Mesothelial cell of epicardium (in vitro differentiated cells): ENCODE results near the gene TMEM87A. TPM values are rescaled to one million over a fixed set of nuclear protein-coding genes. Genes with fewer than 3 reads are reported as not detected.
"Not testable (repeated sequence)": the region's sequence is repeated elsewhere in the genome, so short reads cannot be mapped to it uniquely, and the experiment has no call there.

Source experiments
- DNase-seq, 2 experiments: peaks; one replicate each; pipeline ENCODE4 v3.0.0; 2021; ENCODE audit warnings: low spot score in 2 of 2; ENCODE audit not compliant: unreplicated experiment in 2 of 2
- H3K27ac Mint-ChIP-seq: 2 replicates; pipeline ENCODE4 v1.8.0; 2021; ENCODE audit warnings: mixed read lengths
- H3K27me3 Mint-ChIP-seq: 2 replicates; pipeline ENCODE4 v1.8.0; 2021; ENCODE audit warnings: low read depth, mixed read lengths
- H3K36me3 Mint-ChIP-seq: 2 replicates; pipeline ENCODE4 v1.8.0; 2021; ENCODE audit warnings: mixed read lengths
- H3K4me1 Mint-ChIP-seq: 2 replicates; pipeline ENCODE4 v1.8.0; 2021; ENCODE audit warnings: mixed read lengths
- H3K4me3 Mint-ChIP-seq: 2 replicates; pipeline ENCODE4 v1.8.0; 2021; ENCODE audit warnings: mild to moderate bottlenecking, moderate library complexity, mixed read lengths
- H3K9me3 Mint-ChIP-seq: 2 replicates; pipeline ENCODE4 v1.8.0; 2021; ENCODE audit warnings: mixed read lengths
- total RNA-seq: library from RNA; stranded (reverse); gene quantifications from 3 replicates; pipeline ENCODE4 v1.2.1, GENCODE V29; 2021
- TF ChIP-seq, protein P1 (sequence below): fragments of 200-600 bp; sonication (generic); IDR thresholded peaks from one replicate; pipeline ENCODE4 v1.5.0; 2021; ENCODE audit warnings: antibody characterized with exemption; ENCODE audit not compliant: unreplicated experiment

Gene TMEM87A
- total RNA-seq, 1 donor from 2014 or later, result 56.1 TPM

DNA sequence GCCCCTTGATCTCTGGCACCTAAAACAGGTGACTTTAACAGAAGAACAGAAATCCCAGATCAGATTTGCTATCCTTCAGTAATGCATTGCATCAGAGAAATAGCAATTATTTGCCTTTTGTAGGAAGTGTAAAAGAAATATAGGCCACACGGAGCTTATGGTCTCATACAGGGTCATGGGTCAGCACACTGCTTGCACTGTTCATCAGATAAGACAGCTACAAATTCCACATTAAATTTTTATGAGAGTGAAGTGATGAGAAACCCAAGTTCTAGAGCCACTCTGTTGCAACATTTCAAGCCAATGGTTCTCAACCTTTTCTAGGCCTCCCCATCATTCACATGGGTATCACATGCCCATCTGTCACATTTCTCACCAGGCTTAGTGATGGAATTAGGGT lies 33.4 kb upstream of the TMEM87A start:
- H3K27ac Mint-ChIP-seq, result no peak overlapping the region
- DNase-seq, result no peak
- TF ChIP-seq, protein P1, sequence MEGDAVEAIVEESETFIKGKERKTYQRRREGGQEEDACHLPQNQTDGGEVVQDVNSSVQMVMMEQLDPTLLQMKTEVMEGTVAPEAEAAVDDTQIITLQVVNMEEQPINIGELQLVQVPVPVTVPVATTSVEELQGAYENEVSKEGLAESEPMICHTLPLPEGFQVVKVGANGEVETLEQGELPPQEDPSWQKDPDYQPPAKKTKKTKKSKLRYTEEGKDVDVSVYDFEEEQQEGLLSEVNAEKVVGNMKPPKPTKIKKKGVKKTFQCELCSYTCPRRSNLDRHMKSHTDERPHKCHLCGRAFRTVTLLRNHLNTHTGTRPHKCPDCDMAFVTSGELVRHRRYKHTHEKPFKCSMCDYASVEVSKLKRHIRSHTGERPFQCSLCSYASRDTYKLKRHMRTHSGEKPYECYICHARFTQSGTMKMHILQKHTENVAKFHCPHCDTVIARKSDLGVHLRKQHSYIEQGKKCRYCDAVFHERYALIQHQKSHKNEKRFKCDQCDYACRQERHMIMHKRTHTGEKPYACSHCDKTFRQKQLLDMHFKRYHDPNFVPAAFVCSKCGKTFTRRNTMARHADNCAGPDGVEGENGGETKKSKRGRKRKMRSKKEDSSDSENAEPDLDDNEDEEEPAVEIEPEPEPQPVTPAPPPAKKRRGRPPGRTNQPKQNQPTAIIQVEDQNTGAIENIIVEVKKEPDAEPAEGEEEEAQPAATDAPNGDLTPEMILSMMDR, result no peak
- no peaks in the 10 kb centered on the region for H3K27me3 Mint-ChIP-seq
- H3K4me1 Mint-ChIP-seq, result no peaks in the 10 kb centered on the region
- H3K4me3 Mint-ChIP-seq, result no peak overlapping the region
- peaks cover 38% of the 10 kb centered on the region for H3K36me3 Mint-ChIP-seq
- H3K9me3 Mint-ChIP-seq, result peaks cover 32% of the 10 kb centered on the region

DNA sequence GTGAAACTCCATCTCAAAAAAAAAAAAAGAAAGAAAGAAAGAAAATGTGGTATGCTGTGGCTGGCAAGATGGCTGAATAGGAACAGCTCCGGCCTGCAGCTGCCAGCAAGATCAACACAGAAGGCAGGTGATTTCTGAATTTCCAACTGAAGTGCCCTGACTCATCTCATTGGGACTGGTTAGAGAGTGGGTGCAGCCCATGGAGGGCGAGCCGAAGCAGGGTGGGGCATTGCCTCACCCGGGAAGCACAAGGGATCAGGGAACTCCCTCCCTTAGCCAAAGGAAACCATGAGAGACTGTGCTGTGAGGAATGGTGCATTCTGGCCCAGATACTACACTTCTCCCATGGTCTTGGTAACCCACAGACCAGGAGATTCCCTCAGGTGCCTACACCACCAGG lies 27.8 kb upstream of the TMEM87A start:
- not testable (repeated sequence) for H3K27ac Mint-ChIP-seq
- H3K9me3 Mint-ChIP-seq, result peaks cover 50% of the 10 kb centered on the region

DNA sequence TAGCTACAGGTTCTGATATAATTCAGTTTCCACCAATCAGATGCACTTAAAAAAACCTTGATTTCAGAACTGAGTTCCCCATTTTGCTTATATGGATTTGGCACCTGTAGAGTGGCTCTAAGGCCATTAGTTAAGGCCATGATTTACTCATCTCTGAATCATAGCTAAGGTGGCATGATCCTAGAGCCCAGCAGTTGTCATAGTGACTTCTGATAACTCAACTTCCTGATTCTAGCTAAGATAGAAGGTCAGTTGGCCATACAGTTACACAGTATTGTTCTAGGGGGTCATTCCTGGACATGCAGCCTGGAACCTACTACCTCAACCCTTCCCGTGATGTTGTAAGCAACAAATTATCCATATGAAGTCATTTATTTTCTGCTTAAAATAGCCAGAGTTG lies 15.9 kb upstream of the TMEM87A start:
- Mint-ChIP-seq H3K4me3 (no peak overlapping the region), H3K4me1 (no peaks in the 10 kb centered on the region)

More for the DNA sequence above, 27.8 kb upstream of the TMEM87A start:
- H3K4me3 Mint-ChIP-seq, DNase-seq, H3K4me1 Mint-ChIP-seq, H3K27me3 Mint-ChIP-seq: not testable (repeated sequence)
- H3K36me3 Mint-ChIP-seq, result peaks cover 42% of the 10 kb centered on the region

DNA sequence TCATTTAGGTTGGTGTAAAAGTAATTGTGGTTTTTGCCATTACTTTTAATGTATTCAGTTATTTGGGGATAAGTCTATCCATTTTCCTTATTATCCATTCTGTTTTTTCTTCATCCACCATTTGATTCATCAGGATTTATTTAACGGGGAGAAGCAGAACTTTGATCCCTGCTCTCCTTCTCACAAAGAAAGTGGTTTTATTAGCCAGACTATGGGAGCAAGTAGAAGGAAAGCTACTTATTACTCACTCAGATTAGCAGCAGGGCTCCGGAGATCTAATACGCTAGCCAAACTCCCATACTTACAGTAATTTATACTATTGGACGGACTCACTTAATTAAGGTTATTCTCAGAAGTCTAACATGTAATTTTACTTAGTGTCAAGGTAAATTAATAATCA lies 14.7 kb upstream of the TMEM87A start:
- Mint-ChIP-seq H3K4me3 (no peak overlapping the region), H3K27me3 (no peaks in the 10 kb centered on the region), H3K9me3 (no peaks in the 10 kb centered on the region), H3K36me3 (peaks cover 7% of the 10 kb centered on the region), H3K4me1 (no peaks in the 10 kb centered on the region), H3K27ac (no peak overlapping the region)
- TF ChIP-seq, protein P1, result no peak
- no peak for DNase-seq

More for the DNA sequence above, 15.9 kb upstream of the TMEM87A start:
- no peak overlapping the region for H3K27ac Mint-ChIP-seq
- TF ChIP-seq, protein P1, result no peak
- DNase-seq, result no peak
- H3K36me3 Mint-ChIP-seq, result peaks cover 7% of the 10 kb centered on the region
- no peaks in the 10 kb centered on the region for H3K27me3 Mint-ChIP-seq
- no peaks in the 10 kb centered on the region for H3K9me3 Mint-ChIP-seq

DNA sequence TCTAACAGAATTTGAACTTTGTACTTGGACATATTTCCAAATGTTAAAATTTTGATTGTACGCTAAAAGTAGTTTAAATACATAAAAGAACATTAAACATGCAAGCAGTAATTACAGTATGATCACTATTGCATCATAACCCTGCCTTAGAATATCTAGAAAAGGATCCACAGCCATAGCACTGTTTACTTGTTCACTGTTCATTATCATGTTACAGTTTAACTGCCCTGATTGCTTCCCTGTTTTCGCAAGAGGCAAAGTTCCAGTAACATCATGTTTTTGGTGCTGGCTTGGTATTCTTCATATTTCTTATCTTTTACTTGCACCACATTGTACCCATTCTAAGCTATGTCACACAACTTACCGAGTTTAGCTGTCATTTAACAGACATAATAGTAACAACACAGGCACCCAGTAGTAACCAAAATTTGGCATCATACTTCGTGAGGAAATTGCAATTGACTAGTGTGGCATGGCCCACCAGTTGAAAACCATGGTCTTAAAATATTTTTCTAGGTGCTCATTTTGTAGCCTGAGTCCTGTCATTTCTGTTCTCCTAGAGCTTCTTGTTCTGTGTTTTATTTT lies 13.3 kb upstream of the TMEM87A start:
- no peaks in the 10 kb centered on the region for H3K27me3 Mint-ChIP-seq
- H3K36me3 Mint-ChIP-seq, result peaks cover 3% of the 10 kb centered on the region
- H3K4me1 Mint-ChIP-seq, result no peaks in the 10 kb centered on the region
- no peaks in the 10 kb centered on the region for H3K9me3 Mint-ChIP-seq
- H3K4me3 Mint-ChIP-seq, result no peak overlapping the region
- TF ChIP-seq, protein P1, result no peak
- no peak overlapping the region for H3K27ac Mint-ChIP-seq
- no peak for DNase-seq

DNA sequence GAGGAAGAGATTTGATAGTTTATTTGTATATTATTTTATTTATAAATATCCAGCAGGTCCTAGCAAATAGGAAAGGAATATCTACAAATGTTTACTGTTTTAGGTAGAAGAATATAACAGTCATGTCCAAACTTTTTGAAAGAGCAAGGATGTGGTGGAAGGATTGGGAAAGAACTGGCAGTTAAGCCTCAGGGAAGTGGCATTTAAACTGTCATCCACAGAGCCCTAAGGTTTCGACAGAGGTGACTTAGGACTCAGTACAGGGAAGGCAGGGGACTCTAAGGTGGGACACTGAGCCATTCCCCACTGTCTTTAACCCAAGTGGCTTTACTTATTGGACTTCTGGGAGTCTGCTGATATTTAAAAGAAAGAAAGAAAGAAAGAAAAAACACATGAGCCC lies 11.8 kb upstream of the TMEM87A start:
- H3K27ac Mint-ChIP-seq, result no peak overlapping the region
- no peaks in the 10 kb centered on the region for H3K36me3 Mint-ChIP-seq
- no peaks in the 10 kb centered on the region for H3K4me1 Mint-ChIP-seq
- no peak for DNase-seq
- H3K4me3 Mint-ChIP-seq, result no peak overlapping the region
- H3K27me3 Mint-ChIP-seq, result no peaks in the 10 kb centered on the region
- TF ChIP-seq, protein P1, result no peak
- H3K9me3 Mint-ChIP-seq, result no peaks in the 10 kb centered on the region
